K562 (cell line): ENCODE data around the gene SLC30A4. TPM values are rescaled to one million over a fixed set of nuclear protein-coding genes. Genes with fewer than 3 reads are reported as not detected.
A peak's percentile ranks its signal among the peaks of the same experiment; 100 is the strongest.

ENCODE experiments used
- BHLHE40 ChIP-seq: IDR thresholded peaks from 2 replicates; pipeline ENCODE4 v1.6.1; 2011; ENCODE audit warnings: low read length, improper control_type of control experiment
- FOXA1 ChIP-seq: fragments of 450-650 bp; IDR thresholded peaks from 2 replicates; pipeline ENCODE4 v1.6.1; 2016; ENCODE audit warnings: mild to moderate bottlenecking, borderline replicate concordance
- FUS ChIP-seq: fragments of 200-400 bp; formaldehyde crosslinking; optimal IDR thresholded peaks from 2 replicates; pipeline ENCODE3; 2017; ENCODE audit warnings: low read depth, low read length
- HOXB6 ChIP-seq: fragments of 250-450 bp; sonication (Bioruptor Pico); IDR thresholded peaks from 2 replicates; pipeline ENCODE4 v1.5.1; 2022; ENCODE audit warnings: mild to moderate bottlenecking, borderline replicate concordance
- KAT7 ChIP-seq: sonication (generic); formaldehyde crosslinking; IDR thresholded peaks from 2 replicates; pipeline ENCODE4 v1.8.0; 2022; ENCODE audit warnings: missing genetic modification reagents, mild to moderate bottlenecking, borderline replicate concordance
- MECOM ChIP-seq: fragments of 250-450 bp; sonication (Bioruptor Pico); IDR thresholded peaks from 2 replicates; pipeline ENCODE4 v1.8.0; 2022; ENCODE audit warnings: inconsistent platforms
- MGA ChIP-seq: fragments of 450-650 bp; IDR thresholded peaks from 2 replicates; pipeline ENCODE4 v1.6.1; 2016; ENCODE audit warnings: mild to moderate bottlenecking, moderate library complexity
- RNF2 ChIP-seq: sonication (generic); IDR thresholded peaks from 2 replicates; pipeline ENCODE4 v1.6.1; 2016
- SUPT5H ChIP-seq: fragments of 450-650 bp; IDR thresholded peaks from 2 replicates; pipeline ENCODE4 v1.6.1; 2016
- TSC22D4 ChIP-seq: fragments of 450-650 bp; IDR thresholded peaks from 2 replicates; pipeline ENCODE4 v1.6.1; 2016; ENCODE audit warnings: missing genetic modification characterization, missing biosample characterization, control low read depth
- ZNF347 ChIP-seq: fragments of 450-650 bp; formaldehyde crosslinking; IDR thresholded peaks from 2 replicates; pipeline ENCODE4 v1.4.0; 2020; ENCODE audit warnings: low read depth, mild to moderate bottlenecking, moderate library complexity
- ZNF431 ChIP-seq: sonication (generic); formaldehyde crosslinking; IDR thresholded peaks from 2 replicates; pipeline ENCODE4 v1.8.0; 2022; ENCODE audit warnings: mild to moderate bottlenecking, missing genetic modification reagents
- ZNF740 ChIP-seq, 3 experiments: fragments of 200-800 bp in 1 of 3; sonication (Bioruptor generic) in 1 of 3; sonication (generic) in 1 of 3; formaldehyde crosslinking in 1 of 3; IDR thresholded peaks; 2 replicates each; pipeline versions ENCODE4 v1.6.1 to v1.8.0; 2016 to 2022; ENCODE audit warnings: mild to moderate bottlenecking in 2 of 3, missing compliant biosample characterization in 2 of 3, missing genetic modification characterization in 2 of 3, missing genetic modification reagents in 1 of 3
- ZNF830 ChIP-seq: fragments of 250-450 bp; sonication (Bioruptor Pico); IDR thresholded peaks from 2 replicates; pipeline ENCODE4 v1.5.0; 2021; ENCODE audit warnings: mild to moderate bottlenecking
- polyA plus RNA-seq, 8 experiments: library from polyadenylated mRNA; depleted of rRNA in 4 of 8; stranded (reverse) in 5 of 8; unstranded in 3 of 8; fragments of >200 nt; fragmentation: Nextera tagmentation in 2 of 8; fragmentation: Illumina TruSeq in 1 of 8; extraction: Ambion mirVana in 2 of 8; extraction: Trizol in 1 of 8; gene quantifications; 2 replicates each; pipeline versions ENCODE4 v1.2.1 to v1.2.3, GENCODE V29; 2011 to 2014; ENCODE audit warnings: inconsistent platforms in 1 of 8, missing spikeins in 1 of 8
- total RNA-seq, 7 experiments: library from RNA; depleted of rRNA in 6 of 7; stranded (reverse); fragments of >200 nt in 6 of 7; fragmentation: Illumina TruSeq in 2 of 7; extraction: Trizol in 2 of 7; gene quantifications; 2 replicates each; pipeline versions ENCODE4 v1.2.1 to v1.2.3, GENCODE V29; 2011 to 2021; ENCODE audit warnings: low replicate concordance in 1 of 7
- TF ChIP-seq, protein P1 (sequence below): IDR thresholded peaks from 2 replicates; pipeline ENCODE4 v1.6.1; 2011; ENCODE audit not compliant: insufficient read length; ENCODE audit errors: extremely low read depth

The SLC30A4 gene
- total and polyA plus RNA-seq, 9 of the 15 experiments (the other 6 are each of a cell fraction or from before 2014, with no cell fraction given), result 0.21 to 0.73 (median 0.36) TPM

DNA sequence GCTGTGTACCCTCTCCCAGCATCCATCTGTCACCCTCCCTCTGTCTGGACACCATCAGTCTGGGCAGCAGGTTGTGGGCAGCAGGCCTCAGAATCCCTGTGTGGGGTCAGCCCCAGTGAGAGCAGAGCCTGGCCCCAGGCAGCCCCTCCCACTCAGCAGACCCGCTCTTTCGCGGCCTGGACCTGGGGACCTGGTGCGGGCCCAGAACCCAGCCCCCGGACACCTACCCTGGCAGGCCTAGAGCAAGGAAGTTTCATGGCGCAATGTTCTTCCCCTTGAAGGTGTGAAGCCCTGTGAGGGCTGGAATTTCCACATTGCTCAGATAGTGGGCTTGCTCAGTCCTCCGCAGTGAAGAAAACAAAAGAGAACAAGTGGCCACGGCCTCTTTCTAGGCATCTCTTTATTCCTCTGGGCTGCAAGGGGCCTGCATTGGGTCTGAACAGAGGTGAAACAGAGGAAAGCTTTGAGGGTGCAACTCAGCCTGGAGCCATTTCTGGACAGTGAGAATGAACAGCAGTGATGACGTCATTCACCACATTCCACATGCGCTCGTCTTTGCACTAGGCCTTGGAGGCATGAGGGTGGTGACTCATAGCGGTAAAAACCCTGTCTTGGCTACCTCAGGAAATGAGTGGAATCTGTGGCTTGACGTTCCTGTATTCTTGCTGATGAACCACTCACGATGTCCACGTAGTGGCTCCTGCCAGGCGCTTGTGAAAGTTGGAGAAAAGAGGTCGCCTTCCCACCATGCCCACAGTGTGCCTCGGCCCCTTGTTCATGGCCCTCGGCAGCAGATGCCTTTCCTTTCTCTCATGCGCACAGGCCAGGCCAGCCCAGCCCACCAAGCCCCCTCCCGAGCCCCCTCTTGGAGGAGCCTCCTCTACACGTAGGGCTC is 66.1 kb downstream of the SLC30A4 start (continued):
- TF ChIP-seq, protein P1, sequence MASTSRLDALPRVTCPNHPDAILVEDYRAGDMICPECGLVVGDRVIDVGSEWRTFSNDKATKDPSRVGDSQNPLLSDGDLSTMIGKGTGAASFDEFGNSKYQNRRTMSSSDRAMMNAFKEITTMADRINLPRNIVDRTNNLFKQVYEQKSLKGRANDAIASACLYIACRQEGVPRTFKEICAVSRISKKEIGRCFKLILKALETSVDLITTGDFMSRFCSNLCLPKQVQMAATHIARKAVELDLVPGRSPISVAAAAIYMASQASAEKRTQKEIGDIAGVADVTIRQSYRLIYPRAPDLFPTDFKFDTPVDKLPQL, result no peak
- TF ChIP-seq ZNF347 (CRISPR knock-in tag) (no peak), BHLHE40 (no peak), ZNF740 (CRISPR knock-in tag; IDR thresholded peaks at IDR 0.05) (no peak), ZNF740 (tag; IDR thresholded peaks at IDR 0.05) (no peak), TSC22D4 (tag) (no peak), MECOM (CRISPR knock-in tag) (no peak), ZNF431 (CRISPR knock-in tag) (no peak), SUPT5H (no peak), FUS (no peak), HOXB6 (CRISPR knock-in tag) (no peak), MGA (peak; percentile 87), KAT7 (no peak), FOXA1 (no peak), RNF2 (no peak), ZNF830 (no peak)
